Naive thymus-derived CD4-positive, alpha-beta T cell (primary cell): Measurements from ENCODE around the gene CLCN3. TPM values are rescaled to one million over a fixed set of nuclear protein-coding genes. Genes with fewer than 3 reads are reported as not detected.

Experiments used
- ATAC-seq: fragments of 150-1000 bp; cut with Tn5 transposase; 2 replicates; pipeline ENCODE4 v1.10.0; 2021; ENCODE audit warnings: mild to moderate bottlenecking, moderate library complexity
- CTCF ChIA-PET: fragments of 350-600 bp; sonication (Branson Sonifier 250); formaldehyde crosslinking; loops from one replicate; lab custom pipeline; 2021; ENCODE audit warnings: antibody characterized with exemption; lab: Charles Lee
- POLR2A ChIA-PET: fragments of 350-600 bp; sonication (Branson Sonifier 250); formaldehyde crosslinking; loops from one replicate; lab custom pipeline; 2021; ENCODE audit warnings: antibody characterized with exemption, inconsistent platforms; lab: Charles Lee
- DNase-seq, 9 donors: peaks; one replicate each; pipeline versions ENCODE4 v3.0.0 to v3.0.0-alpha.2; 2020 to 2022; ENCODE audit warnings: mixed read lengths in 1 of 9
- H3K27ac ChIP-seq: one replicate; pipeline ENCODE4 v1.7.0; 2013; ENCODE audit warnings: mild to moderate bottlenecking, low read depth, low read length, moderate library complexity
- H3K27me3 ChIP-seq, 2 donors: one replicate each; pipeline ENCODE4 v1.7.0; 2013; ENCODE audit warnings: low read length in 2 of 2, mild to moderate bottlenecking in 2 of 2, moderate library complexity in 2 of 2; ENCODE audit not compliant: control insufficient read depth in 2 of 2, insufficient read depth in 2 of 2
- H3K36me3 ChIP-seq, 3 experiments: 1 replicate in 2 of 3; 2 replicates in 1 of 3; pipeline ENCODE4 v1.7.0; 2013; ENCODE audit warnings: low read length in 3 of 3, mild to moderate bottlenecking in 3 of 3, moderate library complexity in 1 of 3; ENCODE audit not compliant: insufficient read depth in 3 of 3, control insufficient read depth in 2 of 3
- H3K4me1 ChIP-seq, 2 donors: one replicate each; pipeline ENCODE4 v1.7.0; 2013; ENCODE audit warnings: low read length in 2 of 2, mild to moderate bottlenecking in 2 of 2, moderate library complexity in 1 of 2; ENCODE audit not compliant: control insufficient read depth in 2 of 2, insufficient read depth in 2 of 2
- H3K4me3 ChIP-seq: 2 replicates; pipeline ENCODE4 v1.7.0; 2013; ENCODE audit warnings: mild to moderate bottlenecking, low read length
- H3K9me3 ChIP-seq, 3 experiments: 1 replicate in 2 of 3; 2 replicates in 1 of 3; pipeline ENCODE4 v1.7.0; 2013; ENCODE audit warnings: low read length in 3 of 3; ENCODE audit not compliant: control insufficient read depth in 2 of 3
- H3K27ac Mint-ChIP-seq, 9 donors: one replicate each; pipeline ENCODE4 v1.8.0; 2020 to 2022; ENCODE audit warnings: mixed read lengths in 9 of 9, mild to moderate bottlenecking in 8 of 9, moderate library complexity in 5 of 9, inconsistent platforms in 2 of 9
- H3K27me3 Mint-ChIP-seq, 5 donors: one replicate each; pipeline ENCODE4 v1.8.0; 2021 to 2022; ENCODE audit warnings: mixed read lengths in 5 of 5, mild to moderate bottlenecking in 1 of 5
- H3K36me3 Mint-ChIP-seq, 5 donors: one replicate each; pipeline ENCODE4 v1.8.0; 2020 to 2022; ENCODE audit warnings: mixed read lengths in 5 of 5, mild to moderate bottlenecking in 3 of 5, inconsistent platforms in 1 of 5
- H3K4me1 Mint-ChIP-seq, 7 donors: one replicate each; pipeline ENCODE4 v1.8.0; 2020 to 2022; ENCODE audit warnings: mixed read lengths in 7 of 7, mild to moderate bottlenecking in 3 of 7, inconsistent platforms in 1 of 7
- H3K4me3 Mint-ChIP-seq, 10 donors: one replicate each; pipeline ENCODE4 v1.8.0; 2020 to 2022; ENCODE audit warnings: mild to moderate bottlenecking in 10 of 10, mixed read lengths in 10 of 10, moderate library complexity in 6 of 10, inconsistent platforms in 2 of 10
- H3K9me3 Mint-ChIP-seq, 11 donors: one replicate each; pipeline ENCODE4 v1.8.0; 2020 to 2022; ENCODE audit warnings: mixed read lengths in 11 of 11, mild to moderate bottlenecking in 4 of 11, inconsistent platforms in 1 of 11, moderate library complexity in 1 of 11
- intact Hi-C, 2 donors: fragments of 100-400 bp; cut with micrococcal nuclease; formaldehyde crosslinking; loops; one replicate each; pipeline ENCODE4 v1.15.1; 2023
- polyA plus RNA-seq, 2 donors: library from polyadenylated mRNA; unstranded; fragments of 300-500 nt; fragmentation: Illumina TruSeq; gene quantifications; one replicate each; pipeline ENCODE4 v1.2.3, GENCODE V29; 2021
- total RNA-seq, 6 experiments: library from RNA in 5 of 6; stranded (reverse) in 5 of 6; gene quantifications; 1 replicate in 5 of 6; 2 replicates in 1 of 6; pipeline ENCODE4 v1.2.3 and lab custom pipeline; 2021 to 2026

CLCN3 gene
- total and polyA plus RNA-seq, 7 experiments from 2014 or later: 7.6 to 35.0 (median 18.3) TPM

- ChIA-PET CTCF (no interaction called here), POLR2A (interaction anchor here (0.8 kb wide), 1 partner anchor 145 kb away, joined by 3 read pairs; the partner anchor contains the start of gene NEK1)
- peak overlapping the region; percentile 82 to 92 (median 88) for H3K4me3 Mint-ChIP-seq
- Histone ChIP-seq H3K4me3 (peak overlapping the region; percentile 83), H3K4me1 (peaks cover 0 to 7% of the 10 kb centered on the region in 2 donors), H3K27ac (peak overlapping the region; percentile 66), H3K27me3 (no peaks in the 10 kb centered on the region), H3K9me3 (no peaks in the 10 kb centered on the region), H3K36me3 (peaks cover 0 to 8% (median 0%) of the 10 kb centered on the region in 3 experiments)
- peaks cover 0 to 2% (median 0%) of the 10 kb centered on the region in 11 donors for H3K9me3 Mint-ChIP-seq
- intact Hi-C loops: loop anchor here (1.0 to 5.0 kb wide), 6 partner anchors 97 to 1440 kb away; partner anchors contain the start of genes CLCN3 (in 2 of the 2), CBR4 (in 1 of the 2), DDX60 (in 1 of the 2) and NEK1 (in 1 of the 2)
- peaks cover 19 to 38% (median 31%) of the 10 kb centered on the region in 7 donors for H3K4me1 Mint-ChIP-seq
- ATAC-seq (no peak), DNase-seq (peak in 1 of 9 donors; percentile 7)
- H3K27ac Mint-ChIP-seq: peak overlapping the region; percentile 22 to 81 (median 60)
- peaks cover 0 to 21% (median 0%) of the 10 kb centered on the region in 5 donors for H3K27me3 Mint-ChIP-seq
- H3K36me3 Mint-ChIP-seq: peaks cover 0 to 9% (median 3%) of the 10 kb centered on the region in 5 donors
Measured at GRCh38 chr4:169756971-169757574, 136.7 kb downstream of the CLCN3 start.

GRCh38 chr4:169757575-169758184 is 137.3 kb downstream of the CLCN3 start, which contains the start of gene HPF1:
Gene HPF1 (minus strand): TSS chr4:169757944. CDS start chr4:169757877, 67 bp downstream.
- peak; percentile 98 for ATAC-seq
- ChIA-PET CTCF (no interaction called here), POLR2A (interaction anchor here (0.8 kb wide), 1 partner anchor 145 kb away, joined by 3 read pairs; the partner anchor contains the start of gene NEK1)
- peak within 1 kb of the TSS; percentile 52 to 81 (median 71) for H3K27ac Mint-ChIP-seq
- peaks cover 0 to 2% (median 0%) of the 10 kb centered on the region in 11 donors for H3K9me3 Mint-ChIP-seq
- peak; percentile 84 to 93 (median 89) for DNase-seq
- H3K36me3 Mint-ChIP-seq: peaks cover 0 to 3% (median 0%) of the 10 kb centered on the region in 5 donors
- H3K27me3 ChIP-seq: no peaks in the 10 kb centered on the region
- H3K36me3 ChIP-seq: peaks cover 0 to 8% (median 0%) of the 10 kb centered on the region in 3 experiments
- intact Hi-C loops: loop anchor here (1.0 to 5.0 kb wide), 8 partner anchors 97 to 1440 kb away; partner anchors contain the start of genes CBR4 (in 2 of the 2), CLCN3 (in 2 of the 2), DDX60 (in 1 of the 2) and NEK1 (in 1 of the 2)
- H3K4me1 Mint-ChIP-seq: peaks cover 19 to 38% (median 30%) of the 10 kb centered on the region in 7 donors
- H3K4me3 Mint-ChIP-seq: peak within 1 kb of the TSS; percentile 82 to 92 (median 88)
- peaks cover 0 to 7% of the 10 kb centered on the region in 2 donors for H3K4me1 ChIP-seq
- no peaks in the 10 kb centered on the region for H3K9me3 ChIP-seq
- peak within 1 kb of the TSS; percentile 66 for H3K27ac ChIP-seq
- H3K27me3 Mint-ChIP-seq: peaks cover 0 to 22% (median 0%) of the 10 kb centered on the region in 5 donors
- peak within 1 kb of the TSS; percentile 83 for H3K4me3 ChIP-seq

- ChIA-PET CTCF (no interaction called here), POLR2A (interaction anchor here (0.9 kb wide), 1 partner anchor 145 kb away, joined by 4 read pairs; no protein-coding TSS in a partner anchor)
- Histone ChIP-seq H3K27me3 (no peaks in the 10 kb centered on the region), H3K9me3 (no peaks in the 10 kb centered on the region), H3K4me1 (peaks cover 0 to 7% of the 10 kb centered on the region in 2 donors), H3K4me3 (no peak overlapping the region), H3K36me3 (peaks cover 0 to 4% (median 0%) of the 10 kb centered on the region in 3 experiments), H3K27ac (no peak overlapping the region)
- ATAC-seq (no peak), DNase-seq (no peak)
- Mint-ChIP-seq H3K27me3 (peaks cover 0 to 25% (median 0%) of the 10 kb centered on the region in 5 donors), H3K36me3 (peaks cover 0 to 3% (median 0%) of the 10 kb centered on the region in 5 donors), H3K9me3 (peaks cover 0 to 2% (median 0%) of the 10 kb centered on the region in 11 donors), H3K4me1 (peaks cover 19 to 38% (median 30%) of the 10 kb centered on the region in 7 donors), H3K27ac (peak overlapping the region; percentile 31 to 81 (median 67)), H3K4me3 (peak overlapping the region; percentile 82 to 92 (median 88))
- intact Hi-C loops: loop anchor here (1.0 to 5.0 kb wide), 4 partner anchors 145 to 1441 kb away; partner anchors contain the start of genes CBR4 (in 1 of the 2) and DDX60 (in 1 of the 2)
Measured at GRCh38 chr4:169758401-169758962, 138.1 kb downstream of the CLCN3 start.

- Mint-ChIP-seq H3K27me3 (peaks cover 0 to 29% (median 0%) of the 10 kb centered on the region in 5 donors), H3K4me1 (peaks cover 6 to 13% (median 12%) of the 10 kb centered on the region in 7 donors), H3K4me3 (peak overlapping the region in 1 of 10 donors; percentile 54), H3K36me3 (no peaks in the 10 kb centered on the region), H3K9me3 (peaks cover 0 to 3% (median 0%) of the 10 kb centered on the region in 11 donors), H3K27ac (no peak overlapping the region)
- CTCF ChIA-PET: no interaction called here
- no peak overlapping the region for H3K4me3 ChIP-seq
- POLR2A ChIA-PET: no interaction called here
- no peak overlapping the region for H3K27ac ChIP-seq
- no peaks in the 10 kb centered on the region for H3K9me3 ChIP-seq
- DNase-seq: no peak
- ATAC-seq: no peak
- H3K27me3 ChIP-seq: no peaks in the 10 kb centered on the region
- H3K4me1 ChIP-seq: peaks cover 0 to 1% of the 10 kb centered on the region in 2 donors
- H3K36me3 ChIP-seq: peaks cover 0 to 3% (median 0%) of the 10 kb centered on the region in 3 experiments
- intact Hi-C loops: no loop called here
Measured at GRCh38 chr4:169761846-169762245, 141.5 kb downstream of the CLCN3 start.

- H3K9me3 ChIP-seq: no peaks in the 10 kb centered on the region
- H3K27ac ChIP-seq: no peak overlapping the region
- no peaks in the 10 kb centered on the region for H3K36me3 ChIP-seq
- CTCF ChIA-PET: no interaction called here
- Mint-ChIP-seq H3K9me3 (peaks cover 0 to 3% (median 0%) of the 10 kb centered on the region in 11 donors), H3K27me3 (peaks cover 0 to 24% (median 5%) of the 10 kb centered on the region in 5 donors), H3K36me3 (no peaks in the 10 kb centered on the region), H3K4me3 (no peak overlapping the region), H3K27ac (no peak overlapping the region), H3K4me1 (peaks cover 0 to 5% (median 0%) of the 10 kb centered on the region in 7 donors)
- ATAC-seq (no peak), DNase-seq (no peak)
- no peaks in the 10 kb centered on the region for H3K4me1 ChIP-seq
- POLR2A ChIA-PET: no interaction called here
- intact Hi-C loops: no loop called here
- no peak overlapping the region for H3K4me3 ChIP-seq
- no peaks in the 10 kb centered on the region for H3K27me3 ChIP-seq
Measured at GRCh38 chr4:169765835-169766234, 145.5 kb downstream of the CLCN3 start.

- intact Hi-C loops: no loop called here
- Histone ChIP-seq H3K27me3 (no peaks in the 10 kb centered on the region), H3K36me3 (no peaks in the 10 kb centered on the region), H3K27ac (no peak overlapping the region), H3K4me3 (no peak overlapping the region), H3K4me1 (no peaks in the 10 kb centered on the region), H3K9me3 (no peaks in the 10 kb centered on the region)
- DNase-seq: no peak
- POLR2A ChIA-PET: no interaction called here
- Mint-ChIP-seq H3K36me3 (no peaks in the 10 kb centered on the region), H3K27ac (no peak overlapping the region), H3K27me3 (peaks cover 0 to 25% (median 5%) of the 10 kb centered on the region in 5 donors), H3K4me3 (no peak overlapping the region), H3K4me1 (peaks cover 0 to 7% (median 0%) of the 10 kb centered on the region in 7 donors), H3K9me3 (peaks cover 0 to 3% (median 0%) of the 10 kb centered on the region in 11 donors)
- CTCF ChIA-PET: no interaction called here
- no peak for ATAC-seq
Measured at GRCh38 chr4:169766741-169767140, 146.4 kb downstream of the CLCN3 start.
